HG02970 (cell line): ENCODE results near the gene NEMP1.
"Not testable (repeated sequence)": the region's sequence is repeated elsewhere in the genome, so short reads cannot be mapped to it uniquely, and the experiment has no call there.

ENCODE experiments used
- ATAC-seq: cut with Tn5 transposase; IDR thresholded peaks from one replicate; pipeline ENCODE4 v1.9.1; 2021; ENCODE audit warnings: mild to moderate bottlenecking, moderate library complexity, moderate number of reproducible peaks; ENCODE audit not compliant: unreplicated experiment, low FRiP score

Gene NEMP1, protein sequence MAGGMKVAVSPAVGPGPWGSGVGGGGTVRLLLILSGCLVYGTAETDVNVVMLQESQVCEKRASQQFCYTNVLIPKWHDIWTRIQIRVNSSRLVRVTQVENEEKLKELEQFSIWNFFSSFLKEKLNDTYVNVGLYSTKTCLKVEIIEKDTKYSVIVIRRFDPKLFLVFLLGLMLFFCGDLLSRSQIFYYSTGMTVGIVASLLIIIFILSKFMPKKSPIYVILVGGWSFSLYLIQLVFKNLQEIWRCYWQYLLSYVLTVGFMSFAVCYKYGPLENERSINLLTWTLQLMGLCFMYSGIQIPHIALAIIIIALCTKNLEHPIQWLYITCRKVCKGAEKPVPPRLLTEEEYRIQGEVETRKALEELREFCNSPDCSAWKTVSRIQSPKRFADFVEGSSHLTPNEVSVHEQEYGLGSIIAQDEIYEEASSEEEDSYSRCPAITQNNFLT

DNA sequence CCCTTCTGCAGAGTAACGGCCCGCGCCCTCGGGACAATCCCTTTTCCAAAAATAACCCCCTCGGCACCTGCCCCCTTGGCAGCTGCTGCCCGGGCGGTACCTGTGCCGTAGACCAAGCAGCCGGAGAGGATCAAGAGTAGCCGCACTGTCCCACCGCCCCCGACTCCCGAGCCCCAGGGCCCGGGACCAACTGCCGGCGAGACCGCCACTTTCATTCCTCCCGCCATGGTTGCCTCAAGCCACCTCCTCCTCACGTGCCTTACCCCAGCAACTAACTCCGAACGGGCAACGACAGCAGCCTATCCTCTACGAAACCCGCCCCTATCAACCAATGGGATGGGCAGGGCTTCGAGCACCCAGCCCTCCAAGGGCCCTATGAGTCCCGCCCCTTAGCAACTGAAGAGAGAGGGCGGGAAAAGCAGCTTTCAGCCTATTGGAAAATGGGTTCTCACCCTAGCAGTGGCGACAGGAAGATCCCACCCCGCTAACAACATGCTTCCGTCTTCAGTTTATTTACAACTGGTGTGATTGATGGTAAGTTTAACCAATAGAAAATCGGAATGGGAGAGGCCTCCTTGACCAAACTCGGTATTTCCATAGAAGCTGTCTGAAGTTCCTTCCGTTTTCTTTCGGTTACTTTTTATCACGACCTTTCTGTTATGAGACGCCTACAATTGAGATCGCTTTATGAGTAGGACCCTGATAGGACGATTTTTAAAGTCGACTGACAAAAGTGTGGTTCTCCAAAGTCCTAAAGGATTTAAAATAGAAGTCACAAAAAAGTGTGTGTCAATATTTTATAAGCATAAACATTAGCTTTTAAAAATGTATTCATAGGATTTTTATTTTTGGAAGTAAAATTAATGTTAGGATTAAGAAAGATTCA lies at the start of gene NEMP1:
Gene NEMP1, minus strand, starts transcription at position 273 of the 886 bp plus-strand sequence. Its CDS starts 46 bp downstream, at position 227.
- peak; percentile 97 for ATAC-seq

DNA sequence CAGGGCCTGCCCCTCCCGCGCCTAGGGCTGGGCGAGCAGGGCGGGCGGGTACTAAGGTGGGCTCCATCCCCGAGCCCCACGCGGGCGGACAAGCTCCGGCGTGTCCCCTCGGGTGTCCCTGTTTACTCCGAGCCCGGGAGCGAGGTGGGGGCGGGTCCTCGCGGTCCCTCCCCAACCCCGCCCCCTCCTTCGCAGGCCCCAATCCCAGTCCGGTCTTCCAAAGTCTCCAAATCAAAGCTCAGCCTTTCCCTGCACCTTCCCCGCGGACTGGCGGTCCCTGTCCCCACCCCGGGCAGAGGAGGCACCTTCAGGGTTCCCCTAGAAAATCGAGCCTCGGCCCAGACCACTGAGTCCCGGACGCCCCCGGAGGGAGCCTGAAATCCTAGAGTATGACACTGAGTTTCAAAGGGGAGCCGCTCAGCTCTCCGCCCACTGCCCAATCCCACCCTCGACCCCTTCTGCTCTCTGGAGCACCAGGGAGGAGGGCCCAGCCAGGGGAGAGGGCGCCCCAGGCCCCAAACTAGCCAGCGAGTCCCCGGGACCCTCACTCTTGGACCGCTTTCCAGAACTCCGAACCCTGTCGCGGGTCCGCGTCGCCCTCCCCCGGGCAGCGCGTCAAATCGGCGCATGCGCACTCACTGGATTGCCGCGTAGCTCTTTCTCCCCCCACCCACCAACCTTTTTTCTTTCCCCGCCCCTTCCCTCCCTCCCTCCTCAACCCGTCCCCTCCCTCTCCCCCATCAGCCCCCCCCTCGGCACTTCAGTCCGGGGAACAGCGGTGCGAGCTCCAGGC lies 49.3 kb upstream of the NEMP1 start, which contains the start of gene LRP1:
Gene LRP1, plus strand, starts transcription at position 758 of the 793 bp plus-strand sequence. CDS start 482 bp downstream, outside the sequence.
- ATAC-seq, result no peak

DNA sequence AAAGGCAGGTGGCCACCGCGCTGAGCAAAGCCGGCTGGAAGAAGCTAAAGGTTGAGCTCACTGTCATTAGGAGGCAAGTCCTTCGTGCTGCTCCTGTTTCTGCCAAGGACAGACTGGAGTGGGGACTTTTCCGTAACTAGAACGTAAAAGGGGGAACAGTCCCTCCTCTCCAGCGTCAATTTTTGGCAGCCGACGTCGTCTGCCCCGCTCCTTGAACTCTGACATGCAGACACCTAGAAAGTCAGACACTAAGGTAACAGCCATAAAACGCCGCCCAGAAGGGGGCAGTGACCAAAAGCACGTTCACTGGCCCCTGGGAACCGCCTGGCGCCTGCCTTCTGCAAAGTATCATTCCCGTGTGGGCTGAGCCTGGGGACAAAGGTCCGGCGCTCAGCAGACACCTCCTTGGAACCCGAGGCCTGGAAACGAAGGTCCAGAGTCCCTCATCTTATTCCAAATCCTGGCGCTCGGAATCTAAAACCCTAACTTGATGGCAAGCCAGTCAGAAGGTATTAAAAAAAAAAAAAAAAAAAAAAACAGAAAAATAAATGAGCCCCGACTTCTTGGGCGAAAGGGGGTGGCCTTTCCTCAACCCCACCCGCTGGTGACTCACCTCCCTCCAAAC lies 48.6 kb upstream of the NEMP1 start:
- no peak for ATAC-seq

DNA sequence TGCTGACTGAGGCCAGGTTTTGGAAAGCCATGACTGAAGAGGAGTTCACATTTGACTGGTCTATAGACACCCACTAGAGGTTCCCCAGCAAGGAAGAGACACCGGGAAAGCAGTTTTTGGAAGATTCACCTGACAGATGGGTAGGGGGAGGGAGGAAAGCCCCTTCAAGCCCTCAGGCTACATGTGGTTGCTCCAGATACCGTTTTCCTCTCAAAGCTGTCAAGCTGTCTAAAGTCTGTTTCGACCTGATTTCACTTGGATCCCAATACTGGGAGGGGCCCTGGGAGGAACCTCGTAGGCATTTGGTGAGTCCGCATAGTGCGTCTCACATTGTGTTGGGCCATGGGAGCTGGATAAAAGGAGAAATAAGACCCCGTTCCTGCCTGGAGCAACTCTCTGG lies 48.0 kb upstream of the NEMP1 start:
- ATAC-seq, result no peak

DNA sequence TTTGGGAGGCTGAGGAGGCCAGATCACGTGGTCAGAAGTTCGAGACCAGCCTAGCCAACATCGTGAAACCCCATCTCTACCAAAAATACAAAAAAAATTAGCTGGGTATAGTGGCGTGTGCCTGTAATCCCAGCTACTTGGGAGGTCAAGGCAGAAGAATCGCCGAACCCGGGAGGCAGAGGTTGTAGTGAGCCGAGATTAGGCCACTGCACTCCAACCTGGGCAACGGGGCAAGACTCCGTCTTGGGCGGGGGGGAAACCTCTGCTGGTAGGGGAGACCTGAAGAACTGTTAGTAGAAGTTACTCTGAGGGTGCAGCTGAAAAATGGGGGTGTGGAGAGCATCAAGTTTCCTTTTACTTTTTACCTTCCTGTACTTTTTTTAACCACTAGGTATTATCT lies 47.5 kb upstream of the NEMP1 start:
- no peak for ATAC-seq

DNA sequence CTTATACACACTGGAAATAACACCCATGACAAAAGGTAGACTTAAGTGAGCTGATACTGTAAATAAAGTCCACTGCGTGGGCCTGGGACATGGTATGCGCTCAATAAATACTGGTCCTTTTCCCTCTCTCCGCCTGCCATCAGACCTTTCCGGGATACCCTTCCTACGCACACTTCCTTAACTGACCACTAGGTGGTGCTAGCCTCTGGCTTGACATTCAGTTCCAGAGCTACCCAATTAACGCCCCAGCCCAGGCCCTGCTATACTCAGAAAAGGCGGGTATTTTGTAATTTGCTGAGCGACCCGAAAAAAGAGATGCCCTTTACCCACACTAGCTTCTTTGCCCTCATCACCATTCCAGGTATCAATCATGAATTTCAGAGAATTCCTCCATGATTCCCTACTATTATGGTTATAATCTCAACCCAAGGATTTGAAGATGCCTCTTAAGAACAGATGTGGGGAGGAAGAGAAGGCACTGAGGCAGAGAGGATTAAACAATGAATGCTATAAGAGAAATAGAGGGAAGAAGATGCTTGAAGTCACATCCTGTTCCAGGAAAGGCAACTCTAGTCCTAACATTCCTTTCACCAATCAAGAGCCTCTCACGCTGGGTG lies 45.8 kb upstream of the NEMP1 start:
- ATAC-seq, result no peak

DNA sequence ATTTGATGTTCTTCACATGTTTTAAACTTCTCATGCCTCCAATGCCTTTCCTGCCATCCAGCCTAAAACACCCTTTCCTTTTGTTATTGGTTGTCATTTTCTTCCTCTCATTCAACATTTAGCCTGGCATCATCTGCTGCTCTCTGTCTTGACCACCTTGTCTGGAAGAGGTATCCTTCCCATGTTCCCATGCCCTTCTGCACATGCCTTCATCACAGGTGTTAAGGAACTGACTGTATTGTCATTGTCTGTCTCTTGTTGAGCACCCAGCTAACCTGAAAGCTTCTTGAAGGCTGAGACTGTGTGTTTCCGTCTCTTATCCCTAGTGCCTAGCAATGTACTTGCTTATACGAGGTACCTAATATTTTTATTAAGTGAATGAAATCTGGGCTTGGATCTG lies 45.2 kb upstream of the NEMP1 start:
- ATAC-seq, result no peak

DNA sequence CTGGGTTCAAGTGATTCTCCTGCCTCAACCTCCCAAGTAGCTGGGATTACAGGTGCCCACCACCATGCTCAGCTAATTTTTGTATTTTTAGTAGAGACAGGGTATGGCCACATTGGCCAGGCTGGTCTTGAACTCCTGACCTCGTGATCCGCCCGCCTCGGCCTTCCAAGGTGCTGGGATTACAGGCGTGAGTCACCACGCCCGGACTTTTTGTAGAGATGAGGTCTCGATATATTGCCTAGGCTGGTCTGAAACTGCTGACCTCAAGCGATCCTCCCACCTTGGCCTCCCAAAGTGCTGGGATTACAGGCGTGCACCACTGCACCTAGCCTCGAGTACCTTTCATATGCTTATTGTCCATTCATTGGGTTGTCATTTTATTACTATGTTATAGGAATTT lies 42.1 kb upstream of the NEMP1 start:
- not testable (repeated sequence) for ATAC-seq

DNA sequence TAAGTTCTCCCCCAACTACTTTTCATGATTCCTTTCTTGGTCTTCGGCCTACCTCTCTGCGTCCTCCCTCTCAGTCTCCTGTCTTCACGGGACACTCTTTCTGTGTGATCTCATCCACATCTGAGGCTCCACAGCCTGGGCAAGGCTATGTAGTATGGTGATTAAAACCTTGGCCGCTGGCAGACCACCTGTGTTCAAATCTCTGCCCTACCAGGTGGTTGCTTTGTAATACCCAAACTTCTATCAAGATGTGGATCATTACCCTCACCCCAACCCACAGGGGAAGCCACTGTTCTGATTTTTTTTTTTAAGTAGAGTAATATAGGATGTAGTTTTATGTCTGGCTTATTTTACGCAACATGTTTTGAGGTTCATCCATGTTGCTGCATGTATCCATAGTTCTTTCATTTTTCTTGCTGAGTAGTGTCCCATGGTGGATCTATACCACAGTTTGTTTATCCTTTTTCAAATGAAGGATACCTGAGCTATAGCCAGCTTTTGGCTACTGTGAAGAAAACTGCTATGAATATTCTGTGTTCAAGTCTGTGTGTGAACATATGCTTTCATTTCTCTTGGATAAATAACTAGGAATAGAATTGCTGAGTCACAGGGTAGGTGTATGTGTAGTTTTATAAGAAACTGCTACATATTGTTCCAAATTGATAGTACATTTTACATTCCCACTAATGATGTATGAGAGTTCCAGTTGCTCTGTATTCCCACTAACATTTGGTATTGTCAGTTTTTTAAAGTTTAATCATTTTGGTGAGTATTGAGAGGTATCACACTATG lies 40.9 kb upstream of the NEMP1 start:
- ATAC-seq, result no peak

DNA sequence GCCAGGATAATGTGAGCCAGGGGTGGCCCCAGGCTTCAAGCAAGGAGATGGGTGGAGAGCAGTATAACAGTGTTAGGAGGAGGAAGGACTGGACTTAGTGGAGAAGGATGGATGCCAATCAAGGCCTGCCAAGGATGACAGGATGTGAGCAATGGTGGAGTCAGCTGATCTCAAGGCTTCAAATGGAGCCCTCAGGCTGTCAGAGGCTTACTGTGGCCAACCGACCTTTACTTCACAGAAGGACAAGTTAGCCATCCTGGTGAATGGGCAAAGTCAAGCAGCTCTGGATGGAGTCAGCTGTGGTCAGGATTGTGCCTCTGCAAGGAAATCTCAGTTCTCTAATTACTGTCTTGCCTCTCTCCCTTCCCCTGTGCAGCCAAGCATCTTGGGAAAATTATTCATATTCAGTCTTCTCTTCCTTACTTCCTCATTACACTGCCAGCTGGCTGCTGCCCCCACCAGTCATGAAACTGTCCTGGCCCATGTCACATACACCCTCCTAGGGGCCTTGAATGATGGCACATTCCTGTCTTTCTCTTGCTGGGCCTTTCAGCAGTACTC lies 40.2 kb upstream of the NEMP1 start:
- ATAC-seq, result no peak

DNA sequence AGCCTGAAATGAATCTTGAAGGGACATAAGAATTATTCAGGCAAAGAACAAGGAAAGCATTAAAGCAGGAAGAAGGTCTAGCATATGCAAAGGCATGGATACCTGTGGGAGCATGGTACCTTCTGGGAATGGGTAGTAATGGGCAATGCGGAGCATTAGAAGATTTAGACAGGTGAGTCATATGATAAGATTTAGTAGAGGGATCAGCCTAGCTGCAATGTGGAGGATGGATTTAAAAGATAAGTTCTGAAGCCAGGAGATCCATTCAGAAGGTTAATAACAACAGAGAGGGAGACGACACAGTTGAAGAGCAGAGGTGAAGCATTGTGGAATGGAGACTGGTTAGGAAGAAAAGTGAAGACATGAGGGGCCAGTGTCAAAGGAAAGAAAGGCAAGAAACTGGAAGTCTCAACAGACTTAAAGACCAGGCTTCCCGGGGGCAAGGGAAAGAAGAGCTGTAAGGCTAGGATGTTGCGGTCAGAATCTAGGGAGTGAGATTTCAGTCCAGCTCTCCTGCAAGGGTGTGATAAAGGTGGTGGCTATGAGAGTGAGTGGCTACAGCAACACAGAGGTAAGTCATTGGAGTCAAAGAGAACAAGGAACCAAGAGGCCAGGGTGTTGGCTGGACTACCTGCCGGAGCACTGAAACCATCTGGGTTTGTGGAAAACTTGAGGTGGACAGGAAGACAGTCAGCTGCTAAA lies 38.1 kb upstream of the NEMP1 start:
- ATAC-seq, result no peak

DNA sequence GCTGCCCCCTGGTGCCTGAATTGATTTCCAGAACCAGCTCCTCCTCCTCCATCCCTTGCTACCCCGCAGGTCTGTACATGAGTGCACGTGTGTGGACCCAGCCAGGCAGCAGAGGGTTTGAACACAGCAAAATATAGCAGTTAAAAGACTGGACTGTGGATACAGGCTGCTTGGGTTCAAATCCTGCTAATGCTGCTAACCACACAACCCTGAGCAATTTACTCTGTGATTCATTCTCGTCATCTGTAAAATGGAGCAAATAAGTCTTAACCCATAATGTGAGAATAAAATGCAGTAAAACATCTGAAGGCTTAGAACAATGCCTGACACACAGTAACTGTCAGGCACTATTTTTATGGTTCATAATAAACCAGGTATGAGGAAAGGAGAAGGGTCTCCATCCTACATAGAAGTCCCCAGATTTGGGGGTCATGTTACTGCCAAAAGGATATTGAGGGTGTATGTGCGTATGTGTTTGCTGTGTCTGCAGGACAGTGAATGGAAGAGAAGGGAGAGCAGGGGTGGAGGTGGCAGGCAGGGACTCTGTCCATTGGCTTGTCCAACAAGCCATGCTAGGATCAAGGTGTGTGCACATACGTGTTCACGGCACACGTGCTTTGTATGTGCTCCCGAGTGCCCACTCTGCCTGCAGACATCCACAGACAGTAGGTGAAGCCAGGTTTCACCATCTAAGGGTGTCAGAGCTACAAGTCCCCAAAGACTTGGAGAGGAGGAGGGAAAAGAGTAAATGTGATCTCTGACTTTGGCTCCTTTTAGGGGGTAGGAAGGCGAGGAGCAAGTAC lies 34.1 kb upstream of the NEMP1 start:
- ATAC-seq, result no peak

DNA sequence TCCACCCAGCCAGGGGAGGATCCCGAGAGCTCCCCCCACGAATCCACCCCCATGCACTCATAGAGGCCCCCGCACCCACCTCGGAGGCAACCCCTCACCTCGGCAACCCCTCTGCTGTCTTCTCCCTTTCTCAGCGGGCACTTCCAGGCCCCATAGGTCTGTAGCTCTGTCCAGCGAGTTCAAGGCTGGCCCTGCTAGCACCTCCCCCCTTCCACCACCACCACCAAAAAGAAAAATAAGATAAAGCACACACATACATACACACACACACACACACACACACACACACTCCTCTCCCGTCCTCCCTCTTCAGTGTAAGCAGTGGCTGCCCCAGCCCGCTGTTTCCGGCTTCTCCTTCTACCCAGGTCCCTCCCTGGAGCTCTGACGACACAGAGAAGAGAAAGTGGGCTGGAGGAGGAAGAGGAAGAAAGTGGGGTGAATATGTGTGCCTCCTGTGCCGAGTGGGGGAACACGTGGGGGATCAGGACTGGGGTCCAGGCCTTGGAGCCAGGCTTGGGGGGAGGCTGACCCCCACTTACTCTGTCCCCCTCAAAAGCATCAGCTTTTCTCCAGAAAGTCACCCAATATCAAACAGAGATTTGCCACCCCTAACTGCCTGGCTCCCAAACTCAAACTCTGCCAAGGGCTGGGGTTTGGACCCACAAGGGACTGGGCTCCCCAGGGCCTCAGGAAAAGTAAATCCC lies 32.6 kb upstream of the NEMP1 start, which contains the start of gene STAT6:
Gene STAT6, minus strand, starts transcription at position 332 of the 704 bp plus-strand sequence. CDS start 3,084 bp downstream, outside the sequence.
- peak; percentile 39 for ATAC-seq

DNA sequence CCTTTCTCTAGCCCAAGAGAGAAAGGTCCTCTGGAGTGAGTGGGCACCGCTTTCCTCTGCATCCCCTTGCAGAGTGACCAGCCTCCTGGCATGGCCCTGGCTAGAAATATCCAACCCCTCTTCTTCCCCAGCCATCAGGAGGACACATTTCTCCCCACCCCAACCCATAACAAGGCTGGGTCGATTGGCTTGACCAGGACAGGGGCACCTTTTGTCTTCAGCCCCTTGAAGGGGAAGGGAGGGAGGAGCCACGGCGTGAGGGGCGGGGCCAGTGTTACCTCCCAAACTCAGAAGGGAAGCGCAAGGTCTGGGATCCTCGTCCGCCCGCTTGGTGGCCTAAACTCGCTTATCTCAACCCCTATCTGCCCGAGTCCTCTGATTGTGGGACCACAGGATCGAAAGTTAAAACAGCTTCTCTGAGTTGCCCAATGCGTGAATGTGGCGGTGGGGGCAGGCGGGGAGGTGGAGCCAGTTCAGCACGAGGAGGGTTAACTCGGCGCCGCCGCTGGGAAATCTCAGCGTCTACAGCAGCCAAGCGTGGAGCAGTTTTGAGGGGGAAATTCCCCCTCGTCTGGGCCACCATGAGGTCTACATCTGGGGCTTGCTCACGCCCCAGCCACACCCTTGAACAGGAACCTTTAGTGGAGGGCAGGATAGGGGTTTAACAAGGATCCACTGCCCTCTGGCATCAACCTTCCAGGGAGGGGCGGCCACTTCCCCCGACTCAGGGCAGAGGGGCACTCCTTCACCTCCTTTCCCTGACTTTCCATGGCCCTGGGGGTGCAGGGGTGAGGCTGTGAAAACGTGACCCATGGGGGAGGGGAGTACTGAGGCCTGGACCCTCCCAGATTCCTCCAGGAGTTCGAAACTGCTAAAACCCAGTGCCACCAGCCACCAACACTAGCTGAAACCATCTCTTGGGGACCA lies 31.8 kb upstream of the NEMP1 start:
- peak; percentile 33 for ATAC-seq
